ENCODE measurements around the gene BBX. TPM values are rescaled to one million over a fixed set of nuclear protein-coding genes. Genes with fewer than 3 reads are reported as not detected.

The BBX gene
- polyA plus RNA-seq, 1 donor from 2014 or later = 23.8 TPM

GRCh38 chr3:107825556-107825955 is 302.8 kb downstream of the BBX start:
- Histone ChIP-seq H3K27ac (ENCODE audit: low read length) (no peak overlapping the region), H3K9me3 (ENCODE audit: low read length) (no peaks in the 10 kb centered on the region), H3K9me2 (ENCODE audit: insufficient read depth, low read length) (no peaks in the 10 kb centered on the region), H2AFZ (ENCODE audit: low read depth, low read length) (no peak overlapping the region), H3K9ac (ENCODE audit: low read length) (no peak overlapping the region), H3K79me2 (replicated peaks; ENCODE audit: insufficient read depth, low read length) (no peaks in the 10 kb centered on the region), H3K36me3 (ENCODE audit: insufficient read depth, low read length) (no peaks in the 10 kb centered on the region), H3K4me2 (ENCODE audit: low read length) (no peak overlapping the region), H3F3A (ENCODE audit: insufficient read depth, low read length, poor library complexity, severe bottlenecking) (no peaks in the 10 kb centered on the region), H4K20me1 (ENCODE audit: insufficient read depth) (no peaks in the 10 kb centered on the region), H3K4me3 (ENCODE audit: low read length) (no peak overlapping the region), H3K27me3 (ENCODE audit: insufficient read depth, low read depth, low read length) (no peaks in the 10 kb centered on the region)
- no peak for TF ChIP-seq SMC3 (conservative IDR thresholded peaks at IDR 0.05; ENCODE audit: poor library complexity)
- no peak for TF ChIP-seq EP300 (conservative IDR thresholded peaks at IDR 0.05; ENCODE audit: poor library complexity, severe bottlenecking)
- TF ChIP-seq, protein P1, sequence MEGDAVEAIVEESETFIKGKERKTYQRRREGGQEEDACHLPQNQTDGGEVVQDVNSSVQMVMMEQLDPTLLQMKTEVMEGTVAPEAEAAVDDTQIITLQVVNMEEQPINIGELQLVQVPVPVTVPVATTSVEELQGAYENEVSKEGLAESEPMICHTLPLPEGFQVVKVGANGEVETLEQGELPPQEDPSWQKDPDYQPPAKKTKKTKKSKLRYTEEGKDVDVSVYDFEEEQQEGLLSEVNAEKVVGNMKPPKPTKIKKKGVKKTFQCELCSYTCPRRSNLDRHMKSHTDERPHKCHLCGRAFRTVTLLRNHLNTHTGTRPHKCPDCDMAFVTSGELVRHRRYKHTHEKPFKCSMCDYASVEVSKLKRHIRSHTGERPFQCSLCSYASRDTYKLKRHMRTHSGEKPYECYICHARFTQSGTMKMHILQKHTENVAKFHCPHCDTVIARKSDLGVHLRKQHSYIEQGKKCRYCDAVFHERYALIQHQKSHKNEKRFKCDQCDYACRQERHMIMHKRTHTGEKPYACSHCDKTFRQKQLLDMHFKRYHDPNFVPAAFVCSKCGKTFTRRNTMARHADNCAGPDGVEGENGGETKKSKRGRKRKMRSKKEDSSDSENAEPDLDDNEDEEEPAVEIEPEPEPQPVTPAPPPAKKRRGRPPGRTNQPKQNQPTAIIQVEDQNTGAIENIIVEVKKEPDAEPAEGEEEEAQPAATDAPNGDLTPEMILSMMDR (IDR thresholded peaks at IDR 0.05; ENCODE audit: poor library complexity, severe bottlenecking) = no peak
- no peak for TF ChIP-seq RAD21 (conservative IDR thresholded peaks at IDR 0.05)
- TF ChIP-seq MXI1 (conservative IDR thresholded peaks at IDR 0.05; ENCODE audit: poor library complexity, severe bottlenecking) = no peak
- TF ChIP-seq POLR2AphosphoS5 (IDR thresholded peaks at IDR 0.05) = no peak
- TF ChIP-seq, protein P2, sequence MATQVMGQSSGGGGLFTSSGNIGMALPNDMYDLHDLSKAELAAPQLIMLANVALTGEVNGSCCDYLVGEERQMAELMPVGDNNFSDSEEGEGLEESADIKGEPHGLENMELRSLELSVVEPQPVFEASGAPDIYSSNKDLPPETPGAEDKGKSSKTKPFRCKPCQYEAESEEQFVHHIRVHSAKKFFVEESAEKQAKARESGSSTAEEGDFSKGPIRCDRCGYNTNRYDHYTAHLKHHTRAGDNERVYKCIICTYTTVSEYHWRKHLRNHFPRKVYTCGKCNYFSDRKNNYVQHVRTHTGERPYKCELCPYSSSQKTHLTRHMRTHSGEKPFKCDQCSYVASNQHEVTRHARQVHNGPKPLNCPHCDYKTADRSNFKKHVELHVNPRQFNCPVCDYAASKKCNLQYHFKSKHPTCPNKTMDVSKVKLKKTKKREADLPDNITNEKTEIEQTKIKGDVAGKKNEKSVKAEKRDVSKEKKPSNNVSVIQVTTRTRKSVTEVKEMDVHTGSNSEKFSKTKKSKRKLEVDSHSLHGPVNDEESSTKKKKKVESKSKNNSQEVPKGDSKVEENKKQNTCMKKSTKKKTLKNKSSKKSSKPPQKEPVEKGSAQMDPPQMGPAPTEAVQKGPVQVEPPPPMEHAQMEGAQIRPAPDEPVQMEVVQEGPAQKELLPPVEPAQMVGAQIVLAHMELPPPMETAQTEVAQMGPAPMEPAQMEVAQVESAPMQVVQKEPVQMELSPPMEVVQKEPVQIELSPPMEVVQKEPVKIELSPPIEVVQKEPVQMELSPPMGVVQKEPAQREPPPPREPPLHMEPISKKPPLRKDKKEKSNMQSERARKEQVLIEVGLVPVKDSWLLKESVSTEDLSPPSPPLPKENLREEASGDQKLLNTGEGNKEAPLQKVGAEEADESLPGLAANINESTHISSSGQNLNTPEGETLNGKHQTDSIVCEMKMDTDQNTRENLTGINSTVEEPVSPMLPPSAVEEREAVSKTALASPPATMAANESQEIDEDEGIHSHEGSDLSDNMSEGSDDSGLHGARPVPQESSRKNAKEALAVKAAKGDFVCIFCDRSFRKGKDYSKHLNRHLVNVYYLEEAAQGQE (IDR thresholded peaks at IDR 0.05; ENCODE audit: borderline replicate concordance) = no peak
- TF ChIP-seq TAF1 (IDR thresholded peaks at IDR 0.05; ENCODE audit: low read depth) = no peak
- TF ChIP-seq EZH2 (IDR thresholded peaks at IDR 0.05; ENCODE audit: borderline replicate concordance, insufficient read depth, low read length, poor library complexity, severe bottlenecking) = no peak

DNA sequence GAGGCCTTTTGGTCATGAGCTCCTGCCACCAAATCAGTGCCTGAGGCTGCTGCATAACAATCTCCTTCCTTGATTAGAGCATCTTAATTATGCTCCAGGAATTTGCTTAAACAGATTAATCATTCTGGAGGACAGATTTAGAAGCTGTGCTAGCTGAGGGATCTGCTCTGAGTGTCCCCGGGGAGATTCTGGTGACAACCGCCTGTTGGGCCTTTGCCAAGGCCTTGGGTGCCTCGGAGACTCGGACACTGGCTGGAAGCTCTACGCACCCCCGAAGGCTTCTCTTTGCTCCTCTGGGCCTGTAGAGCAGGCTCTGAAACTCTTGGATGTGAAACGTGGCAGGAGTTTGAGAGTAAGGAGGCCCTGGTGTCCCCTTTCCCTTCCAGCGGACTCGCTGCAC is 304.0 kb downstream of the BBX start:
- no peaks in the 10 kb centered on the region for H3K36me3 ChIP-seq (ENCODE audit: insufficient read depth, low read length)
- no peak overlapping the region for H2AFZ ChIP-seq (ENCODE audit: low read depth, low read length)
- no peak overlapping the region for H3K9ac ChIP-seq (ENCODE audit: low read length)
- H3K4me3 ChIP-seq (ENCODE audit: low read length) = no peak overlapping the region
- no peaks in the 10 kb centered on the region for H3K27me3 ChIP-seq (ENCODE audit: insufficient read depth, low read depth, low read length)
- H3F3A ChIP-seq (ENCODE audit: insufficient read depth, low read length, poor library complexity, severe bottlenecking) = no peaks in the 10 kb centered on the region
- H3K9me2 ChIP-seq (ENCODE audit: insufficient read depth, low read length) = no peaks in the 10 kb centered on the region
- no peaks in the 10 kb centered on the region for H4K20me1 ChIP-seq (ENCODE audit: insufficient read depth)
- TF ChIP-seq EZH2 (IDR thresholded peaks at IDR 0.05; ENCODE audit: borderline replicate concordance, insufficient read depth, low read length, poor library complexity, severe bottlenecking) (no peak), RAD21 (conservative IDR thresholded peaks at IDR 0.05) (no peak), SMC3 (conservative IDR thresholded peaks at IDR 0.05; ENCODE audit: poor library complexity) (no peak), EP300 (conservative IDR thresholded peaks at IDR 0.05; ENCODE audit: poor library complexity, severe bottlenecking) (no peak), TAF1 (IDR thresholded peaks at IDR 0.05; ENCODE audit: low read depth) (no peak), POLR2AphosphoS5 (IDR thresholded peaks at IDR 0.05) (no peak), MXI1 (conservative IDR thresholded peaks at IDR 0.05; ENCODE audit: poor library complexity, severe bottlenecking) (no peak)
- TF ChIP-seq, protein P1 (IDR thresholded peaks at IDR 0.05; ENCODE audit: poor library complexity, severe bottlenecking) = no peak
- TF ChIP-seq, protein P2 (IDR thresholded peaks at IDR 0.05; ENCODE audit: borderline replicate concordance) = no peak
- no peak overlapping the region for H3K27ac ChIP-seq (ENCODE audit: low read length)
- H3K4me2 ChIP-seq (ENCODE audit: low read length) = no peak overlapping the region
- no peaks in the 10 kb centered on the region for H3K79me2 ChIP-seq (replicated peaks; ENCODE audit: insufficient read depth, low read length)
- H3K9me3 ChIP-seq (ENCODE audit: low read length) = no peaks in the 10 kb centered on the region

All from neural cell (in vitro differentiated cells).